Right lobe of liver (tissue), 6 donors: ENCODE results near the gene FNDC3A. TPM values are rescaled to one million over a fixed set of nuclear protein-coding genes. Genes with fewer than 3 reads are reported as not detected.
"Not testable (repeated sequence)": the region's sequence is repeated elsewhere in the genome, so short reads cannot be mapped to it uniquely, and the experiment has no call there.

Experiments
- ATAC-seq, 4 donors: fragments of 200-7000 bp; cut with Tn5 transposase; one replicate each; pipeline ENCODE4 v1.9.1; 2020; ENCODE audit warnings: mild to moderate bottlenecking in 4 of 4, moderate library complexity in 4 of 4
- DNase-seq, 3 donors: peaks; one replicate each; pipeline ENCODE4 v3.0.0-alpha.2; 2020
- H3K27ac ChIP-seq, 3 donors: fragments of 200-600 bp; one replicate each; pipeline ENCODE4 v1.8.0; 2022
- H3K27me3 ChIP-seq, 2 donors: fragments of 200-600 bp; one replicate each; pipeline ENCODE4 v1.8.0; 2022
- H3K36me3 ChIP-seq, 4 donors: fragments of 200-600 bp; sonication (generic) in 1 of 4; one replicate each; pipeline versions ENCODE4 v1.5.1 to v1.8.0; 2017 to 2022; ENCODE audit warnings: control low read depth in 1 of 4
- H3K4me1 ChIP-seq, 4 donors: fragments of 200-600 bp; sonication (generic) in 1 of 4; one replicate each; pipeline versions ENCODE4 v1.5.1 to v1.8.0; 2017 to 2022; ENCODE audit warnings: control low read depth in 1 of 4
- H3K4me3 ChIP-seq, 3 donors: fragments of 200-600 bp; one replicate each; pipeline ENCODE4 v1.8.0; 2022
- H3K9me3 ChIP-seq, 4 donors: fragments of 200-600 bp; sonication (generic) in 1 of 4; one replicate each; pipeline versions ENCODE4 v1.5.1 to v1.8.0; 2017 to 2022; ENCODE audit warnings: control low read depth in 1 of 4
- CTCF ChIP-seq, 4 donors: fragments of 200-600 bp in 3 of 4; fragments of 450-650 bp in 1 of 4; IDR thresholded peaks; one replicate each; pipeline versions ENCODE4 v1.5.1 to v1.8.0; 2016 to 2022; ENCODE audit warnings: antibody characterized with exemption in 4 of 4, mild to moderate bottlenecking in 2 of 4
- POLR2A ChIP-seq: fragments of 450-650 bp; IDR thresholded peaks from one replicate; pipeline ENCODE4 v1.6.1; 2017; ENCODE audit warnings: antibody characterized with exemption, mild to moderate bottlenecking
- WGBS: methylation state at CpG from one replicate; pipeline ENCODE4 v1.1.6; 2018; ENCODE audit warnings: low coverage, low lambda C conversion rate; ENCODE audit not compliant: insufficient coverage; ENCODE audit errors: missing lambda C conversion rate; 5-methylcytosine and 5-hydroxymethylcytosine counted together
- intact Hi-C, 2 donors: fragments of 100-400 bp; cut with DNase I; formaldehyde crosslinking; loops; one replicate each; pipeline versions ENCODE4 v1.11.2 to v1.14.1; 2022
- total RNA-seq, 6 experiments: library from RNA; depleted of rRNA in 2 of 6; stranded (reverse); fragments of >200 nt in 2 of 6; fragmentation: NEBNext Ultra II Directional in 3 of 6; extraction: Animal tissue kit (Norgen Biotek cat#: 25700) in 3 of 6; gene quantifications; one replicate each; pipeline versions ENCODE4 v1.1.0 to v1.2.4, GENCODE V29; 2016 to 2023
- donor health status: DM: no; HTN: yes; CAD: no.
- donor health status: DM: no; HTN: no; CAD: no.
- donor health status: DM: no; HTN: no; CAD: no.
- donor health status: DM: no; HTN: yes; CAD: no.
- donor health status: DM: no; HTN: yes; CAD: no.

Gene FNDC3A
- total RNA-seq, 6 experiments from 2014 or later = 43.4 to 53.2 (median 47.9) TPM

- Histone ChIP-seq H3K36me3 (no peaks in the 10 kb centered on the region), H3K27ac (no peak overlapping the region), H3K4me3 (no peak overlapping the region), H3K27me3 (no peaks in the 10 kb centered on the region), H3K9me3 (no peaks in the 10 kb centered on the region), H3K4me1 (no peaks in the 10 kb centered on the region)
- ATAC-seq = no peak
- WGBS = 100% methylated on average over 1 of the region's 1 CpG
- intact Hi-C loops = no loop called here
- no peak for DNase-seq
- TF ChIP-seq POLR2A (no peak), CTCF (IDR thresholded peaks at IDR 0.05) (no peak)
These were observed 24.5 kb downstream of the FNDC3A start for GRCh38 chr13:49000247-49000646.

GRCh38 chr13:49018986-49019635 lies 43.4 kb downstream of the FNDC3A start:
- H3K36me3 ChIP-seq, H3K27me3 ChIP-seq, H3K27ac ChIP-seq, H3K9me3 ChIP-seq, intact Hi-C loops, DNase-seq, H3K4me1 ChIP-seq, H3K4me3 ChIP-seq, ATAC-seq: not testable (repeated sequence)
- WGBS = 100% methylated on average over 2 of the region's 28 CpGs

GRCh38 chr13:49020328-49020727 lies 44.6 kb downstream of the FNDC3A start:
- WGBS = 84% methylated on average over 2 of the region's 2 CpGs
- H3K4me1 ChIP-seq = no peaks in the 10 kb centered on the region
- intact Hi-C loops = no loop called here
- no peak overlapping the region for H3K27ac ChIP-seq
- no peaks in the 10 kb centered on the region for H3K36me3 ChIP-seq
- H3K4me3 ChIP-seq = no peak overlapping the region
- TF ChIP-seq CTCF (IDR thresholded peaks at IDR 0.05) (no peak), POLR2A (no peak)
- DNase-seq (no peak), ATAC-seq (no peak)
- no peaks in the 10 kb centered on the region for H3K27me3 ChIP-seq
- H3K9me3 ChIP-seq = no peaks in the 10 kb centered on the region

GRCh38 chr13:49020940-49021553 lies 45.3 kb downstream of the FNDC3A start:
- WGBS = 70% methylated on average over 2 of the region's 2 CpGs

More at GRCh38 chr13:49020940-49021553, 45.3 kb downstream of the FNDC3A start:
- H3K27me3 ChIP-seq = no peaks in the 10 kb centered on the region
- H3K9me3 ChIP-seq = no peaks in the 10 kb centered on the region
- DNase-seq (no peak), ATAC-seq (no peak)
- intact Hi-C loops = no loop called here
- H3K4me3 ChIP-seq = no peak overlapping the region
- H3K4me1 ChIP-seq = no peaks in the 10 kb centered on the region
- no peaks in the 10 kb centered on the region for H3K36me3 ChIP-seq
- no peak overlapping the region for H3K27ac ChIP-seq
- no peak for TF ChIP-seq POLR2A
- no peak for TF ChIP-seq CTCF (IDR thresholded peaks at IDR 0.05)
